Stimulated activated CD4-positive, alpha-beta T cell treated with anti-CD3 and anti-CD28 coated beads, Interleukin-2, amount 100 ng/mL, for 24 hours (primary cell): ENCODE measurements around the gene ZFHX3.
A peak's percentile ranks its signal among the peaks of the same experiment; 100 is the strongest.

ENCODE experiments used
- DNase-seq, 2 donors: peaks; one replicate each; pipeline ENCODE4 v3.0.0-alpha.2; 2020

Gene ZFHX3

GRCh38 chr16:73068541-73069401, 20.8 kb upstream of the ZFHX3 start:
- DNase-seq = no peak

- DNase-seq = no peak
Measured at GRCh38 chr16:73067671-73068540, 20.0 kb upstream of the ZFHX3 start.

- no peak for DNase-seq
Measured at GRCh38 chr16:73066927-73067670, 19.2 kb upstream of the ZFHX3 start.

- DNase-seq = no peak
Measured at GRCh38 chr16:73066331-73066926, 18.5 kb upstream of the ZFHX3 start.

GRCh38 chr16:73065632-73066330, 17.9 kb upstream of the ZFHX3 start:
- DNase-seq = no peak

- DNase-seq = no peak
Measured at GRCh38 chr16:73064994-73065545, 17.1 kb upstream of the ZFHX3 start.

GRCh38 chr16:73064212-73064993, 16.5 kb upstream of the ZFHX3 start:
- DNase-seq = no peak

GRCh38 chr16:73063854-73064211, 15.9 kb upstream of the ZFHX3 start:
- no peak for DNase-seq

- DNase-seq = no peak
Measured at GRCh38 chr16:73062743-73063733, 15.1 kb upstream of the ZFHX3 start.

GRCh38 chr16:73062001-73062616, 14.2 kb upstream of the ZFHX3 start:
- no peak for DNase-seq

GRCh38 chr16:73060892-73061490, 13.1 kb upstream of the ZFHX3 start:
- DNase-seq = no peak

GRCh38 chr16:73059779-73060615, 12.1 kb upstream of the ZFHX3 start:
- DNase-seq = no peak

- DNase-seq = peak in 1 of 2 donors; percentile 29
Measured at GRCh38 chr16:73058616-73059409, 10.9 kb upstream of the ZFHX3 start.

- DNase-seq = peak in 1 of 2 donors; percentile 44
Measured at GRCh38 chr16:73058221-73058615, 10.3 kb upstream of the ZFHX3 start.

GRCh38 chr16:73057291-73058210, 9.6 kb upstream of the ZFHX3 start:
- peak in 1 of 2 donors; percentile 18 for DNase-seq

- DNase-seq = no peak
Measured at GRCh38 chr16:73056921-73057290, 9.0 kb upstream of the ZFHX3 start.
